Inflammatory macrophage (primary cell): Measurements from ENCODE around the gene BEAN1.
"Not testable (repeated sequence)": the region's sequence is repeated elsewhere in the genome, so short reads cannot be mapped to it uniquely, and the experiment has no call there.

Experiments used
- DNase-seq, 2 donors: peaks; one replicate each; pipeline ENCODE4 v3.0.0-alpha.2; 2020 to 2022

The BEAN1 gene

GRCh38 chr16:66486773-66487579, 59.9 kb downstream of the BEAN1 start:
- DNase-seq, result peak; percentile 81 to 87

DNA sequence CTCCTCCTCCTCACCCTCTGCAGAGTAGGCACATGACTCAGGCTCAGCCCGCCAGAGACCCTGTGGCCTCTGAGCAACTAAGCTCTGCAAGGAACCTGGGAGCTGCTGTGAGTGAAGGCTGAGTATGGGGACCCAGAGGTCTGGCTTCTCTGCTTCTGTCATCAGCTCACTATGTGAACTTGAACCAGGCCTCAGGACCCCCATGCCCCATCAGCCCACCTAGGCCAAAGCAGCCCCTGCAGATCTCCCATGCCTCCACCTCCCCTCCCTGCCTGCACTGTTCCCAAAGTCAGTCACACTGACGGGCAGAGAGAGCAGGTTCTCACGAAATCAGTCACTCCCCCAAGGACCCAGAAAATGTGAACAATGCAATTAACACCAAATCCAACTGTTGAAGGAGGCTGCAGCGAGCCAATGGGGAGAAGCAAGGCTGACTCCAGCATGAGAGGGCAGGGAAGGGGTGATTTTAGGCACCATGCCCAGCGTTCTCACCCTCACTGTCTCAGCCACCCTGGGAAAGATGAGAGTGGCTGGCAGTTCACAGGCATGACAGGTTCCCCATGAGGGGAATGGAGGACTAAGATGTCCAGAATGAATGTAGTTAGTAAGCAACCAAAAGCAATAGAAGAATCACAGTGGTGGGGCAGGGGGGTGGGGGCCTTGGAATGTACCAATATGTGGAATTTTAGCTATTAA, 60.6 kb downstream of the BEAN1 start:
- DNase-seq, result peak in 1 of 2 donors; percentile 24

DNA sequence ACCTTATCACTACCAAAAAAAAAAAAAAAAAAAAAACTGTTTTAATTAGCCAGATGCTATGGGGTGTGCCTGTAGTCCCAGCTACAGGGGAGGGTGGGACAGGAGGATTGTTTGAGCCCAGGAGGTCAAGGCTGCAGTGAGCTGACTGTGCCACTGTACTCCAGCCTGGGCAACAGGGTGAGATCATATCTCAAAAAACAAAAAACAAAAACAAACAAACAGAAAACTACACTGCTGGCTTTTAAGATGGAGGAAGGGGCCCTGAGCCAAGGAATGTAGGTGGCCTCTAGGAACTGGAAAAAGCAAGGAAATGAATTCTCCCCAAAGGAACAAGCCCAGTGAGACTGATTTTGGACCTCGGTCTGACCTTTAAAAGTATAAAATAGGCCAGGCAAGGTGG, 61.4 kb downstream of the BEAN1 start:
- no peak for DNase-seq

- DNase-seq, result no peak
Observed at GRCh38 chr16:66489385-66489784, 62.3 kb downstream of the BEAN1 start.

- no peak for DNase-seq
Observed at GRCh38 chr16:66489818-66490217, 62.7 kb downstream of the BEAN1 start.

DNA sequence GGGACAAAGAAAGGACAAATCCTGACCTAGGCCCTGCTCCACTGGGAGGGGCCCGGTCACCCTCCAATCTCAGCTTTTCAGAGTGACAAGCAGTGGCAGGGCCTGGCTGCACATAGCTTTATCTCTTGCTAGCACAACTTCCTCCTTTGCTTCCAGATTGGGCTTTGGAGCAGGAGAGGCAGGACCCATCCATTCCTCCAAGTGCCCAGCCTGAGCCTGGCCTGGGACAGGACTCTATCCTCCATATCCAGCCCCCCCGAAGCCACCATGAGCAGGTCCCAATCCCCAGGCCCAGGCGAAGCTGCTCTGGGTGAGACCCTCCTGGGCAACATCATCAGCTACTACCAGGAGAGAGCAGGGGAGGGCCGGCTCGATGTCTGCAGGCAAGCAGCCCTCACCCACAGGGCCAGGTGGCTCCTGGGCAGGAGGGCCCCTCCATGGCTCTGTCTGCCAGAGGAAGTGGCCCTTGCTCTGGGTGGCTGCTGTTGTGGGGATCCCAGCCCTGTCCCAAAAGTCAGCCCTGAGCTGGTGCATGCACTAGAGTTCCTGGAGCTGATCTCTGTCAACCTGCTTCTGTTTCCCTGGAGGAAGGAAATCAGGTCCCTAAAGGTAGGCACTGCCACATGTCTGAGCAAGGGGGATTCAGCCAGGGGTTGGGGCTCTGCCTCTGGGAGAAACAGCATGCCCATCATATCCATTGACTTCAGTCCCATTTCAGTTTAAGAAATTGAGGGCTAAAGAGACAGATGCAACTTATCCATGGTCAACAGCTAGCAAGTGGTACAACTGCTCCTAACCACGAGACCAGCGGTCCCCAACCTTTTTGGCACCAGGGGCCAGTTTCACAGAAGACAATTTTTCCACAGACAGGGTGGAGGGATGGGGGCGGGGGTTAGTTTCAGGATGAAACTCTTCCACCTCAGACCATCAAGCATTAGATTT, 64.0 kb downstream of the BEAN1 start:
- no peak for DNase-seq

DNA sequence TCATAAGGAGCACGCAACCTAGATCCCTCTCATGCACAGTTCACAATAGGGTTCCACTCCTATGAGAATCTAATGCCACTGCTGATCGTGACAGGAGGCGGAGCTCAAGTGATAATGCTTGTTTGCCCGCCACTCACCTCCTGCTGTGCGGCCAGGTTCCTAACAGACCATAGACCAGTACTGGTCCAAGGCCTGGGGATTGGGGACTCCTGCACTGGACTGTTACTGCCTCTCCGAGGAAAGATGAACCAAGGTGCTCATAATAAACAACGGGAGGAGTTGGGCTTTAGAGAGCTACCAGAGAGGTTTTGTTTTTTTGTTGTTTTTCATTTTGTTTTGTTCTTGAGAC, 64.6 kb downstream of the BEAN1 start:
- no peak for DNase-seq

DNA sequence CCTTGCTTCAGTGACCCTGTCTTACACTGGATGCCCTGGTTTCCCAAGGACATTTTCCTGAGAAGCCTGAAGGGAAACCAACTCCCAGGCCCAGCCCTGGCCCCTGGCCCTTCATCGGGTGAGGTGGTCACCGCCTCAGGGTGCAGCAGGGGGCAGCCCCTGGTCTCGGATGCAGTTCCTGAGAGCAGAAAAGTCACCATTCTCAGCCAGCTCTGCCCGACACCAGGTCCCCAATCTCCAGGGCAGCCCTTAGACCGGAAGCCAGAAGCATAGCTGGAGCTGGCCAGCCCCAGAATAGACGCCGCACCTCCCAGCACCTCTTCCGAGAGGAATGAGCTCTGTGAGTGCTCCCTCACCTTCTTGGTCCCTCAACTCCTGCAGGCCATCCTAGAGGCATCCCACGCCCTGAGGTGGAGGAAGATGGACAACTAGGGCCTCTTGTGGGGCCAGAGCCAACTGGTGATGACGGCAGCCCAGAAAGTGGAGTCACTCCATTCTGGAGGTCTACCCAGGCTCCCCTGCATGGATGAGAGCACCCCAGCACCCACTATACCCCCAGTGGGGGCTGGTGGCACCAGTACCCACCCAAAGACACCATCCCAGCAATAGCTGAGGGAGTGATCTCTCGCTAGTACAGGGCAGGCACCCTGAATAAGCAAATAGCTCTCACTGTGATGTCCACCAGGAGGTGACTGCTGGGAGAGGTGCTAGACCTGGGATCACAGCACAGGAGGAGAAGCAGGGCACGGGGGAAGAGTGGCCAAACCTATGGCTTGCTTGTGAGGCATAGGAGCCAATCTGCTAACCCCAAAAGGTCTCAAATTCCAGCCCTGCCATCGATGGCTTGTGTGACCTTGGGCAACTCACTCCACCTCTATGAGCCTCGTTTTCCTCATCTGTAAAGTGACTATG, 66.7 kb downstream of the BEAN1 start:
- DNase-seq, result no peak

GRCh38 chr16:66494916-66495315, 67.8 kb downstream of the BEAN1 start:
- no peak for DNase-seq

DNA sequence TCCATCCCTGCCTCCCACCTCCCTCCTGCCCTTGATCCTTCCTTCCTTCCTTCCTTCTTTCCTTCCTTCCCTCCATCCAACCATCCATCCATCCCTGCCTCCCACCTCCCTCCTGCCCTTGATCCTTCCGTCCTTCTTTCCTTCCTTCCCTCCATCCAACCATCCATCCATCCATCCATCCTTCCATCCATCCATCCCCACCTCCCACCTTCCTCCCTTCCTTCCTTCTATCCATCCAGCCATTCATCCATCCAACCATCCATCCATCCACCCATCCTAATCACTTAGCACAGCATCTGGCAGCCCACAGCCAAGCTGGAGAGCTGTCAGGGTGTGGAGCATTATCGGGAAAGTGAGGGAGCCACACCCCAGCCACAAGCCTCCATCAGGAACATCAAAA, 68.3 kb downstream of the BEAN1 start:
- no peak for DNase-seq

DNA sequence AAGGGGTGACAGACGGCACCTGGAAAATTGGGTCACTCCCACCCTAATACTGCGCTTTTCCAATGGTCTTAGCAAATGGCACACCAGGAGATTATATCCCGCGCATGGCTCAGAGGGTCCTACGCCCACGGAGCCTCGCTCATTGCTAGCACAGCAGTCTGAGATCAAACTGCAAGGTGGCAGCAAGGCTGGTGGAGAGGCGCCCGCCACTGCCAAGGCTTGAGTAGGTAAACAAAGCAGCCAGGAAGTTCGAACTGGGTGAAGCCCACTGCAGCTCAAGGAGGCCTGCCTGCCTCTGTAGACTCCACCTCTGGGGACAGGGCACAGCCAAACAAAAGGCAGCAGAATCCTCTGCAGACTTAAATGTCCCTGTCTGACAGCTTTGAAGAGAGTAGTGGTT, 69.1 kb downstream of the BEAN1 start:
- not testable (repeated sequence) for DNase-seq

DNA sequence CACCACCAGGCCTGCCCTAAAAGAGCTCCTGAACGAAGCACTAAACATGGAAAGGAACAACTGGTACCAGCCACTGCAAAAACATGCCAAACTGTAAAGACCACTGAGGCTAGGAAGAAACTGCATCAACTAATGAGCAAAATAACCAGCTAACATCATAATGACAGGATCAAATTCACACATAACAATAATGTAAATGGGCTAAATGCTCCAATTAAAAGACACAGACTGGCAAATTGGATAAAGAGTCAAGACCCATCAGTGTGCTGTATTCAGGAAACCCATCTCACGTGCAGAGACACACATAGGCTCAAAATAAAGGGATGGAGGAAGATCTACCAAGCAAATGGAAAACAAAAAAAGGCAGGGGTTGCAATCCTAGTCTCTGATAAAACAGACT, 70.8 kb downstream of the BEAN1 start:
- DNase-seq, result not testable (repeated sequence)

- DNase-seq, result not testable (repeated sequence)
Observed at GRCh38 chr16:66501563-66501962, 74.5 kb downstream of the BEAN1 start.

DNA sequence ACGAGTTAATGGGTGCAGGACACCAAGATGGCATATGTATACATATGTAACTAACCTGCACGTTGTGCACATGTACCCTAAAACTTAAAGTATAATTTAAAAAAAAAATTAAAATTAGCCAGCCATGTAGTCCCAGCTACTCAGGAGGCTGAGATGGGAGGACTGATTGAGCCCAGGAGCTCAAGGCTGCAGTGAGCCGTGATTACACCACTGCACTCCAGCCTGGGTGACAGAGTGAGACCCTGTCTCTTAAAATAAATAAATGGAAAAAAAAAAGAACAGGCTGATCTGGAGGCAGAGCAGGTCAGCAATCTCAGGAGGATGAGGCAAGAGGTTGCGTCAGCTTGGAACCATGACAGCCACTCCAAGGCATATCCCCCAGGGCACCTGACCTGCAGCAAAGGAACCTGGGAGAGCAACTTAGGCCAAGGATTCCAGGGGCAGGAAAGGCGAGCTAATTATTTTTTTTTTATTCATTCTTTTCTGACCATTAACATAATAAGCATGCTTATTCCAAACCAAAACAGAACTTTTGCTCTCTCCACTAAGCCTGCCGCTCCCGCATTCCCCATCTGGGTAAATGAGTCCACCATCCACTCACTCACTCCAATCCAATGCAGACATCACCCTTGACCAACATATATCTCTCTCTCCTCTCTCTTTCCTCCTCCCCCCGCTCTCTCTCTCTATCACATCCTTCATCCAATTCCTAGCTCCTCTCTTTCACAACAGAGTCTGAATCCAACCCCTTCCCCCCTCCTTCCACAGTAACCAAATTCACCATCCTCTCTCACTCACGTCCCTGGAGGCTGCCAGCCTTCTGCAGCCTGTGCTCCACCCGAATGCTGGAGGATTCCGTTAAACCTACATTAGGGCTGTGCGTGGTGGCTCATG, 75.2 kb downstream of the BEAN1 start:
- peak in 1 of 2 donors; percentile 56 for DNase-seq

DNA sequence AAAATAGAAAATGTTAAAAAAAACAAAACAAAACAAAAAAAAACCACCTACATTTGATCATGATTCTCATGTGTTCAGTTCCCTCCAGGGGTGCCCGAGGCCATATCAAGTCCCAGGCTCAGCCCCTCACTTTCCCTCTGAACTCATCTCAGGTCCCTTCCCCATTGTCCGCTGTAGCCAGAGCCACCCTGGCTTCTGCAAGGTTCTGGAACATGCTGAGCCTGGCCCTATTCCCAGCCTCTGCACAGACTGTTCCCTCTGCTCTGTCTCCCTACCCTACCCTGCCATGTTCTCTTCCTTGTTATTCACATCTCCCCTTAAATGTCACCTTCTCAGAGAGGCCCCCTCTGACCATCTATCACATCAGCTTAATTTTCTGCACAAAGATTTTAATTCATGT, 75.9 kb downstream of the BEAN1 start:
- no peak for DNase-seq

GRCh38 chr16:66503612-66504011, 76.5 kb downstream of the BEAN1 start:
- no peak for DNase-seq

DNA sequence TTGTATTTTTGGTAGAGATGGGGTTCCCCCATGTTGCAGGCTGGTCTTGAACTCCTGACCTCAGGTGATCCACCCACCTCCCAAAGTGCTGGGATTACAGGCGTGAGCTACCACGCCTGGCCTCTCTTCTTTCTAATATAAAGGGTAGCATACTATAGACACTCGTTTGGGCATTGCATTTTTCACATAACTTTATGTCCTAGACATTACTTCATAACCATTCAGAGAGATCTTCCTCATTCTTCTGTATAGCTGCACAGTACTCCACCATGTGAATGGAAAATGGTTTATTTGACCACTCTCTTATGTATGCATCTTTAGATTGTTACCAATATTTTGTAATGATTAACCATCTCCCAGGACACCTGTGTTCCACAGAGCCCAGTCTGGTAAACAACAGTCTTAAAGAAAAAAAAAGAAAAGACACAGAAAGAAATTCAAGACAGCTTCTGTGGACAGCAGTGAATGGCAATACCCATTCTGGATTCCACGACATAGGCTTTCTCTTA, 80.7 kb downstream of the BEAN1 start:
- no peak for DNase-seq

GRCh38 chr16:66508248-66508913, 81.3 kb downstream of the BEAN1 start:
- DNase-seq, result no peak

DNA sequence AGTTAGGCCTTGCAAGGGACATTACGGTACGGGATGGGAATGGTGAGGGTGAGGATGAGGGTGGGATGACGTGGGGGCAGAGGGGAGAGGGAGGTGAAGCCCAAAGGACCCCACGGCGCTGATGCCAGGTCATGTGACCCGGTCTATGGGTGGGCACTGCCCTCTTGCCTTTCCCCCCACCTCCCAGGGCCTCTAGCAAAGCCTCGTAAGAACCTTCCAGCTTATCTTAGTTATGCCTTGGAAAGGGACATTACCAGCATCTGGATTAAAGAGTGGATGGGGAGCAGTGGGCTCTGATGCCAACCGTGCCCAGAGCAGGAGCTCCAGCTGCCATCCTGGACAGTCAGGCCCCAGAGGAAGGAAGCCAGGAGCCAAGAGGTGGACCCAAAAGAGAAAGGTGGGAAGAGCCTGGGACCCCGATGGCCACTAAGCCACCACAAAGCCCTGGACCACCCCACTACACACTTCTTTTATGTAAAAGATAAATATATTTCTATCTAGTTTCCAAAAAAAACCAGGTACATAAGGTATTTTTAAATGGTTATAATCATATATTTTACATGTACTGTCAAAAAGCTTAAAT, 81.9 kb downstream of the BEAN1 start:
- no peak for DNase-seq

DNA sequence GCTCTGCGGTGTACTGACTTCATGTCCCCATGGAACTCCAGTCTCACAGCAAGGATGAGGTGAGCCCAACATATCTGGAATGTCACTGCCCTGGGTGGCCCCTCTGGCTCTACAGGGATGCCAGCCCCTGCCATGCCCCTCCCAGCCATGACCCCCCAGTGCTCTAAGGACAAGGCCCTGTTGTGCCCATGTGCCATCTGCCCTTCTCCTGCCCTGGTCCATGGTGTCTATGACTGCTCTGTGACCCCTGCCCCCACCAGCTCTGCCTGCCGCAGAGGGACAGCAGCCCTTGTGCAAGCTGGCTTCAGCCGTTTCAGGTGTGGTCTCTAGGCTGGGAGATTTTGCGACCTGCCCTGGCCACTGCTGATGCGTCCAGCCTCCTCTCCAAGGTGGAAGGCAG, 82.5 kb downstream of the BEAN1 start:
- DNase-seq, result no peak
